H7 (cell line): ENCODE results near the gene CTF1. TPM values are rescaled to one million over a fixed set of nuclear protein-coding genes. Genes with fewer than 3 reads are reported as not detected.
"Not testable (repeated sequence)": the region's sequence is repeated elsewhere in the genome, so short reads cannot be mapped to it uniquely, and the experiment has no call there.

Experiments used
- DNase-seq: peaks from one replicate; pipeline ENCODE4 v3.0.0; 2012
- H3K27me3 ChIP-seq: 2 replicates; pipeline ENCODE4 v1.6.0; 2011; ENCODE audit warnings: mild to moderate bottlenecking, low read length; ENCODE audit not compliant: control insufficient read depth, insufficient read depth
- H3K36me3 ChIP-seq: replicated peaks from 2 replicates; pipeline ENCODE4 v1.5.1; 2011; ENCODE audit warnings: low read length; ENCODE audit not compliant: control insufficient read depth, insufficient read depth
- H3K4me3 ChIP-seq: 2 replicates; pipeline ENCODE4 v1.5.1; 2011; ENCODE audit warnings: low read depth, mild to moderate bottlenecking, control low read depth, low read length, moderate library complexity; ENCODE audit not compliant: insufficient read depth
- total RNA-seq: library from RNA; depleted of rRNA; stranded (reverse); fragments of >200 nt; shearing (Covaris generic); gene quantifications from 2 replicates; pipeline ENCODE4 v1.2.3, GENCODE V29; 2014

Gene CTF1
- total RNA-seq, 1 experiment from 2014 or later: 2.0 TPM

DNA sequence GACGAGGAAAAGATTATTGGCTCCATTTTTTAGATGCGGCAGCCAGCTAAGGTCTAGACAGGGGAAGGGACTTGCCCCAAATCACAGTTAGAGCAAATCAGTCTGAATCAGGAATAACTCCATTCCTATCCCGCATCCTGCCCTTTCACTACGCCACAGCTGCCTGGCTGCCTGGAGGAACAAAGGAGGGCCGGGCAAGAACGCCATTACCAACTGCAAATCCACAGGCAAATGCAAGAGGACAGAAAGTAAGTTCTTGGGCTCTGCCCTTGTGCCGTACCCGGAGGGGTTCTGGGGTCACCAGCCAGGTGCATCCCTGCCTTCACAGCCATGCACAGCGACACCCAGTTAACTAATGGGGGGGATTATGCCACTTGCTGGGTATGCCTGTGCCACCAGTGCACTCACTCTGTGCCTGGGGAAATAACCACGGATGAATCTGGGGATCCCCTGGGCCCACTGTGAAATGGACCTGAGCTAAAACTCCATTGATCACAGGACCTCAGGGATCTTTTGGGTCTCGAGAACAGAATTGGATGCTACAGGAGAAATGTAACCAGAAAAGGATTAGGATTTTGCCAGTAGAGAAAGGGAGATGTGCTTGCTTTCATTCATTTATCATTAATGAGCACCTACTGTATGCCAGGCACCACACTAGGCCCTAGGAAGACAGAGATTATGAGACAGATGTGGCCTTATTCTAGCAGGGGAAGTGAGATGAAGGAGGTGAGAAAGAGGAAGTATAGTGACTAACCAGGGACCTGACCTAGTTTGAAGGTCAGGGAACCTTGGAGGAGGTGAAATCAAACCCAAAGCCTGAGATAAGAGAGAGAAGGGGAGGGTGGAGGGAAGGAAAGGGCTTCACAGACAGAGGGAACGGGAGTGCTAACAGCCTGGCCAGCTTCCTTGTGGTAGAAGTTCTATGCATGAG lies 20.3 kb upstream of the CTF1 start:
- peak; percentile 64 for DNase-seq
- Histone ChIP-seq H3K27me3 (peaks cover 20% of the 10 kb centered on the region), H3K4me3 (peak overlapping the region; percentile 88), H3K36me3 (no peaks in the 10 kb centered on the region)

DNA sequence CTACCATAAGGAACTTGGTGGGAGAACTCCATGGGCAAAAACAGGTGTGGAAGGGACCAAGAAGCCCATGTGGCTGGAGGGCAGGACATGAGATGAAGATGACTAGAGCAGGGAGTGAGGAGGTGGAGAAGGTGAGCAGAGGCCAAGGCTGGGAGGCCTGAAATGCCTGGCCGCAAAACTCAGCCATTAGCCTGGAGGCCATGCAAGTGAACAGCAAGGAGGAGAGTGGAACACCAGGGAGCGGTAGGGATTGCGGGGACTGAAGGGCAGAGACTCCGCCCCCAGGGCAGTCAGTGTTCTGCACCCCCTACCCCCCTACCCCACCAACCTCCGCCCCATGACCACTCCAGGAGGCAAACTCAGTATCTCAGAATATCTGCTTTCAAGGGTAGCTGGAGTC lies 19.5 kb upstream of the CTF1 start:
- peak; percentile 80 for DNase-seq
- peaks cover 20% of the 10 kb centered on the region for H3K27me3 ChIP-seq
- peak overlapping the region; percentile 6; the same call in 1 of the 2 replicates for H3K4me3 ChIP-seq
- no peaks in the 10 kb centered on the region for H3K36me3 ChIP-seq

DNA sequence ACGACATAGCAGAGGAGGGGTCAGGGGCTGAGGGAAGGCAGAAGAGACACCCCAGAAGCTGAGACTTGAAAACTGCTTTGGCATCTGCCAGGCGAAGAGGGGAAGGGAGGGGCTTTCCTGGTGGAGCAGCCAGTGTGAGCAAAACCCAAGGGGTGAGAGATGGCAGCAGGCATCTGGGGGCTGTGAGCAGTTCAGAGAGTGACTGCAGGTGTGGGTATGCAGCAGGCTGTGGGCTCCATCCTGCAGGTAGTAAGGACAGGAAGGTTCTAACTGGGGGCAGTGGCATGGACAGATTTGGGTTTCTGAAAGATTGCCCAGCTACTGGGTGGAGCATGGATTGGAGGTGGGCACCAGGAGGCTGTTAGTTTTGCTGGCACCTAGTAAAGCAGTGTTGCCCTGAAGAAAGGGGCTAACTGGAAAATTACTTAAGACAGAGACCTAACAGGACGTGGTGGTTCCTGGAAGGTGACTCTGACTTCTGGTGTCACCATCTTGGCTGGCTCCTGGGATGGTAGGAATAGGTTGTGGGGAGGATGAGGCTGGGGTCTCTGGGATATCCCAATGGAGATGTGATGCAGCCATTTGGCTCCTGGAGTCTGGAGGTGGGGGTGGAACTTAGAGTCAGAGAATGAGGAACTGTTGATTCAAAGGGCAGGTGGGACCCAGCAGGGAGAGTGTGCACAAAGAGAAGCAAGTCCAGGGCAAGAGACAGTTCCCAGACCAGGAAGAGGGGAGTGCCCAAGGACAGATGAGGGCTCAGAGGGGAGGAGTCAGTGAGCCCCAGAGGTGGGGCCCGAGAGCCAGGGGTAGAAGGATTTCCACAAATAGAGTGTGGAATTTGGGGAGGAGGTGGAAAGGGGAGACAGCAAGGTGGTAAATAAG lies 13.7 kb upstream of the CTF1 start:
- DNase-seq: peak; percentile 54
- no peak overlapping the region for H3K4me3 ChIP-seq
- no peaks in the 10 kb centered on the region; the same call in 1 of the 2 replicates for H3K36me3 ChIP-seq
- no peaks in the 10 kb centered on the region for H3K27me3 ChIP-seq

DNA sequence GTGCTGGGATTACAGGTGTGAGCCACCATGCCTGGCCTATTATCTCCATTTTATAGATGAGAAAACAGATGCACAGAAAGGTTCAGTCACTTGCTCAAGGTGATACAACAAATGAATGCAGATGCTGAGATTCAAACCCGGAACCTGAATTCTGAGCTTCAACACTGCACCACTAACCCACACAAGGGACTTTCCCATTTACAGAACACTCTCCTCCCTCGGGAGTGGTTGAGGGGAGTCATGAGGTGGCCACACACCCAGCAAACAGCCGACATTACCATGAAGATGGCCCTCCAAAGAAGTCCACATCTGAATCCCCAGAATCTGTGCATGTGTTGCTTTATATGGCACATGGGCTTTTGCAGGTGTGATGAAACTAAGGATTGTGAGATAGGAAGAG lies 11.7 kb upstream of the CTF1 start:
- Histone ChIP-seq H3K4me3 (no peak overlapping the region), H3K27me3 (no peaks in the 10 kb centered on the region), H3K36me3 (peaks cover 4% of the 10 kb centered on the region)
- DNase-seq: no peak

DNA sequence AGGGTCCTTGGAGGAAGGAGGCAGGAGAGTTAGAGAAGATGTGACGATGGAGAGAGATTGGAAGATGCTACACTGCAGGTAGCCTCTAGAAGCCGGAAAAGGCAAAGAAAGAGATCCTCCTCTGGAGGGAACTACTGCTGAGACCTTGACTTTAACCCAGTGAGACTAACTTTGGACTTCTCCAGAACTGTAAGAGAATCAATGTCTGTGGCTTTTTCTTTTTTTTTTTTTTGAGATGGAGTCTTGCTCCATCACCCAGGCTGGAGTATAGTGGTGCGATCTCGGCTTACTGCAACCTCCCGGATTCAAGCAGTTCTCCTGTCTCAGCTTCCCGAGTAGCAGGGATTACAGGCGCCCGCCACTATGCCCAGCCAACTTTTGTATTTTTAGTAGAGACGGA lies 11.2 kb upstream of the CTF1 start:
- Histone ChIP-seq H3K27me3 (no peaks in the 10 kb centered on the region), H3K36me3 (peaks cover 4% of the 10 kb centered on the region), H3K4me3 (no peak overlapping the region)
- no peak for DNase-seq

DNA sequence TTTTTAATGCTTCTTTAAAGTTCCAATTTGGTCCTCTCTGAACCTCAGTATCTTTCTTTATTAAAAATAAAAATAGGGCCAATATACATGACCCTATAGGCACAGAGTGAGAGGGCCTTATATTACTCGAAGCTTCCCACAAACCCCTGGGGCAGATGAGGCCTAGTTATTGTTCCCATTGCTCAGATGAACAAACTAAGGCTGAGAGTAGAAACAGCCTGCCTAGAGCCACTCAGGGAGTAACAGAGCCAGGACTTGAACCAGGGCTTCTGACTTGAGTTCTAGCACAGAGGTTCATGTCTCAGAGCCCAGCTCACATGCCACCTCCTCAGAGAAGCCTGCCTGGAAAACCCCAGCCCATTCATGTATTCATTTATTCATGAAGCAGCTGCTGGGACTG lies 10.3 kb upstream of the CTF1 start:
- H3K4me3 ChIP-seq: no peak overlapping the region
- peaks cover 4% of the 10 kb centered on the region for H3K36me3 ChIP-seq
- no peak for DNase-seq
- H3K27me3 ChIP-seq: no peaks in the 10 kb centered on the region

DNA sequence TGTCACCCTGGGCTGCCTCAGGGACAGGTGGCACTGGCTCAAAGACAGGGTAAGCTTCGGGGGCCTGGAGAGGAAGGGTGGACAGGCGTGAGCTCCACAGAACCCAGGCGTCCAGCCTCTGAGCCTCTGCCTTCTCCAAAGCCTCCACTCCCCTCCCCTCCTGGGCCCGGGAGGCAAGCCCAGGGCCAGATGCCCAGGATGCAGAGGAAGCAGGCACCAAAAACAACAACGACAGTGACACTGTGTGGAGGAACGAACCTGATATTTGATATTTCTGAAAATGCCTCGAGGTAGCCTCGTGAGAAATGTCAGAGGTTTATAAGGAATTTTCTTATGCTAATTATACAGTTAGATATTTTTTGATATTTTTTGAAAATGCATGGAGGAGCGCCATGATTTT lies 8.5 kb upstream of the CTF1 start:
- Histone ChIP-seq H3K36me3 (peaks cover 4% of the 10 kb centered on the region), H3K4me3 (no peak overlapping the region), H3K27me3 (no peaks in the 10 kb centered on the region)
- DNase-seq: no peak

DNA sequence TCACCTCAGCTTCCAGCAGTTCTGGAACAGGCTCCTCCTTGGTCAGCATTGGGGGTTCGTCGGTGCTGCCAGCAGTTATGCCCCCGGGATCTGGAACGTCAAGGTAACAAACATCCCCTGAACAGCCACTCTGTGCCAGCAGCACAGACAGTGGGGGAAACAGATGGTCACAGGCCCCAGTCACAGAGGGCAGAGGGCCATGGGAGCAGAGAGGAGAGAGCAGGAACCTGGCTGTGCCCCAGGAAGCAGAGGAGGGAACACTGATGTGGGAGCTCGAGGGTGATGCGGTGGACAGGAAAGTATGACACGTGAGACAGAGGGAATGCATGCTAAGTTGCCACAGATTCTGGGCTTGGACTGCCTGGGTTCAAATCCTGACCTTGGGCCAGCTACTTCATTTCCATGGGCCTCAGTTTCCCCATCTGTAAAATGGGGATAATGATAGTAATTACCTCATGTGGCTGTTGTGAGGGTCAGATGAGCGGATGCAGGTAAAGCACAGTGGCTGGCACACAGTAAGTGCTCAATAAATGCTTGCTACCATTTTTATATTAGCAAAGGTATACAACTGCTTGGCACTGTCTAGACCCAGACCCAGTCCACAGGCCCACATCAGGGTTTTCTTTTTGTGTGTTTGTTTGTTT lies 7.4 kb upstream of the CTF1 start:
- Histone ChIP-seq H3K27me3 (no peaks in the 10 kb centered on the region), H3K36me3 (peaks cover 4% of the 10 kb centered on the region), H3K4me3 (no peak overlapping the region)
- no peak for DNase-seq

DNA sequence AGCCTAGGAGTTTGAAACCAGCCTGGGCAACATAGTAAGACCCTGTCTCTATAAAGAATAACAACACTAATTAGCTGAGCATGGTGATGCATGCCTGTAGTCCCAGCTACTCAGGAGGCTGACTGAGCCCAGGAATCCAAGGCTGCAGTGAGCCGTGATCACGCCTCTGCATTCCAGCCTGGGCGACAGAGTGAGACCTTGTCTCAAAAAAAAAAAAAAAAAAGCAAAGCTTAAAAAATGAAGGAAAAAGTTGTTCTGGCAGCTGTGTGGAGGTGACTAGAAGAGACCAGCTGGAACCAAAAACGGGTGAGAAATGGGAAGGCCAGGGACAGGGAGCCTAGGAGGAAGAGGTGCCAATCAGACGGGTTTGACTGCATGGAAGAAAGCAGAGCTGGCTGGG lies 6.7 kb upstream of the CTF1 start:
- no peak overlapping the region for H3K4me3 ChIP-seq
- H3K36me3 ChIP-seq: peaks cover 4% of the 10 kb centered on the region
- H3K27me3 ChIP-seq: peaks cover 5% of the 10 kb centered on the region; the same call in 1 of the 2 replicates
- no peak for DNase-seq

DNA sequence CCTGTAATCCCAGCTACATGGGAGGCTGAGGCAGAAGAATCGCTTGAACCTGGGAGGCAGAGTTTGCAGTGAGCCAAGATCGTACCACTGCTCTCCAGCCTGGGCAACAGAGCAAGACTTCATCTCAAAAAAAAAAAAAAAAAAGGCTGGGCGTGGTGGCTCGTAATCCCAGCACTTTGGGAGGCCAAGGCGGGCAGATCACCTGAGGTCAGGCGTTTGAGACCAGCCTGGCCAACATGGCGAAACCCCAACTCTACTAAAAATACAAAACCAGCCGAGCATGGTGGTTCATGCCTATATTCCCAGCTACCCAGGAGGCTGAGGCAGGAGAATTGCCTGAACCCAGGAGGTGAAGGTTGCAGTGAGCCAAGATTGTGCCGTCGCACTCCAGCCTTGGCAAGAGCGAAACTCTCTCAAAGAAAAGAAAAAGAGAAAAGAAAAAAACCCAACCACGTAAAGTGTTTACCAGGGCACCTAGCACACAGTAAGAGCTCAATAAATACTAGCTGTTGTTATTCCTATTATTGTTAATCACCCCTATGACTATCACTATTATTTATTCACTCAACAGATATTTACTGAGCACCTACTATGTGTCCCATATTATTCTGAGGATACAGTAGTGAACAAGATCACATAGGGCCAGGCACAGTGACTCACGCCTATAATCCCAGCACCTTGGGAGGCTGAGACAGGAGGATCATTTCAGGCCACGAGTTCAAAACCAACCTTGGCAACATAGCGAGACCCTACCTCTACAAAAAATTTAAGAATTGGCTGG lies 5.2 kb upstream of the CTF1 start:
- DNase-seq, H3K27me3 ChIP-seq, H3K4me3 ChIP-seq, H3K36me3 ChIP-seq: not testable (repeated sequence)

DNA sequence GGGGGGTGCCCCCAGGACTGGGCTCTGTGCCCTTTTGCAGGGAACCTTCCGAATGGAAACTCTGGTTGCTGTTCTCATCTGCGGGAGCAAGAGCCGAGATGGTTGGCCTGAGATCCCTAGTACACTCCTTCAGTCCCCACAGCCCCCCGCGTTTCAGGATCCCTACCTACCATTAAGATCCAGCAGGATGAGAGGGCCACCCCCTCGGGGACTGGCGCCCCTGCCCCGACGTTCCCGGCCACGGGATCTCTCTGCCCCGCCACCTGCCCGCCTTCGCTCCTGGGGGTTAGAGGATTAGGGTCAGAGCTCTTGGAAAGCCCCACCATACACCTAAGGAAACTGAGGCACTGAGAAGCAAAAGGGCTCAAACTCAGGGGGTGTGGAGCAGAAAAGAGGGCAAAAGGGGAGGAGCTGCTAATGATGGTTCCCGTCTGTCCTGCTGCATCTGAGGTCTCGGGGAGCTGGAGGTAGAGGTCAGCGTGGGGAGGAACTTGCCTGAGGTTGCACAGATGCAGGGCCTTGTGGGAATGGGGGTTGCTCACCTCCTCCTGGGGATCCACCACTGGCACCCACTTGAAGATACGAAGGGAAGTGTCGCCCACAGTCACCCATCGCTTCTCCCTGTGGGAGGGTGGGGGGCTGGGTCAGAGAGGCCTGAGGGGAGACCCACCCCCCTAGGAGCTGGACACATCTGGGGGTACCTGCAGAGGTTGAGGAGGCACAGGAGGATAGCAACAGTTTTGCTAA lies 3.6 kb upstream of the CTF1 start:
- DNase-seq: peak; percentile 53
- H3K27me3 ChIP-seq: peaks cover 5% of the 10 kb centered on the region; the same call in 1 of the 2 replicates
- H3K36me3 ChIP-seq: peaks cover 4% of the 10 kb centered on the region
- H3K4me3 ChIP-seq: peak overlapping the region; percentile 93

DNA sequence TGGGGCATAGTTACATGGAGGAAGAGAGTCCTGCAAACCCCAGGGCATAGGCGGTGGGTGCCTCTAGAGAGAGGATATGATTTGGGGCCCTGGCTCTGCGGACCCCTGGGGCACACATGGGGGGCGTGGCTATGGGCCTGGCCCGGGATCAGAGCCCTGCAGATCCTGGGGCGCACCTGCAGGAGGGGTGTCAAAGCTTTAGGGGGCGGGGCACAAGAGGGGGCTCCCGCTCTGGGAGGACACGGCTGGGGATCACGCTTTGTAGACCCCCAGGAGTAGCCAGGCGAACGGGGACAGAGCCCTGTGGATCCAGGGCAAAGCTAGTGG lies 3.0 kb upstream of the CTF1 start:
- peak; percentile 82 for DNase-seq
- Histone ChIP-seq H3K4me3 (peak overlapping the region; percentile 93), H3K36me3 (peaks cover 4% of the 10 kb centered on the region), H3K27me3 (peaks cover 5% of the 10 kb centered on the region; the same call in 1 of the 2 replicates)

DNA sequence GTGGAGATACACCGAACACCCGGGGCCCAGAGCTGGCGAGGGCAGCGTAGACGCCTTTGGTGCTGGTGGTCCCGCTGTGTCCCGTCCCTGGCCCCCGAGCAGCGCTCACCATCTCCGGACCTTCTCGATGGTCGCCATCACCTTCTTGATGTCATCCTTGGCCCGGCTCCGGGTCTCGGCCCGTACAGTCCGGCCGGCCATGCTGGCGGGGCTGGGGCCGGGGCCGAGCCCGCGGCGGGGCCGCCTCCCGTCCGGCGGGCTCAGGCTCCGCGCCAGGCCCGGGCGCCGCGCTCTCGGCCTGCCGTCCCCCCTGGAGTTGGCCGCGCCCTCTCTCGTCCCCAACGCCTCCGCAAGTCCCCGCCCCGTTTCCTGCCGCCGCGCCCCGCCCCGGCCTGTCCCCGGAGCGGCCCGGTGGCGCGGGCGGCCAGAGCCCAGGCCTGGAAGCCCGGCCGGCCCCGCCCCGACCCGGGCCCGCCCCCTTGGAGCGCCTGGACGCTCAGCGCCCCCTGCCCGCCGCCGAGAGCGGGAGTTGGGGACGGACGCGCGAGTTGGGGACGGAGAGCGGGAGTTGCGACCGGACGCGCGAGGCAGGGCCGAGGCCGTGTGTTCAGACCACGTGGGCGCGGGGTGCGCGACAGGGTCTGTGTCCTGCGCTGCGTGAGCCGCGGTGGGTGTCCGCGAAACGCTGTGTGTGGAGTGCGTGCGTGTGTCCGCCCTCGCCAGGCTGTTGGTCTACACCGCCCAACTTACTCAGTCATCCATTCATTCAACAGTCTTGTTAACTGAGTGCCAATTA lies 2.5 kb upstream of the CTF1 start, which contains the start of gene BCL7C:
Gene BCL7C (minus strand): TSS at position 334 of the 796 bp plus-strand sequence. CDS start 133 bp downstream, at position 201.
- H3K4me3 ChIP-seq: peak within 1 kb of the TSS; percentile 93
- H3K27me3 ChIP-seq: peaks cover 5% of the 10 kb centered on the region; the same call in 1 of the 2 replicates
- H3K36me3 ChIP-seq: peaks cover 3% of the 10 kb centered on the region
- peak; percentile 98 for DNase-seq
